ENCODE data around the gene KLC4.
"Not testable (repeated sequence)": the region's sequence is repeated elsewhere in the genome, so short reads cannot be mapped to it uniquely, and the experiment has no call there.

KLC4 gene

GRCh38 chr6:43076464-43077332 is 17.3 kb downstream of the KLC4 start:
- peak overlapping the region; percentile 97 for H3K4me3 ChIP-seq (ENCODE audit: low read length)
- H3K4me1 ChIP-seq (ENCODE audit: control insufficient read depth, low read depth, low read length): peaks cover 32% of the 10 kb centered on the region
- H3K27me3 ChIP-seq (ENCODE audit: control insufficient read depth, insufficient read depth, low read length): no peaks in the 10 kb centered on the region
- H3K9ac ChIP-seq (ENCODE audit: low read length): peak overlapping the region; percentile 88
- H3K36me3 ChIP-seq (ENCODE audit: control insufficient read depth, low read depth, low read length): no peaks in the 10 kb centered on the region
- peak overlapping the region; percentile 59 for H3K27ac ChIP-seq (ENCODE audit: low read length)
- no peaks in the 10 kb centered on the region for H3K9me3 ChIP-seq (ENCODE audit: control insufficient read depth, low read depth, low read length)

GRCh38 chr6:43077333-43077809 is 17.9 kb downstream of the KLC4 start:
- Histone ChIP-seq H3K4me3 (ENCODE audit: low read length) (peak overlapping the region; percentile 97), H3K9ac (ENCODE audit: low read length) (peak overlapping the region; percentile 88), H3K9me3 (ENCODE audit: control insufficient read depth, low read depth, low read length) (no peaks in the 10 kb centered on the region), H3K4me1 (ENCODE audit: control insufficient read depth, low read depth, low read length) (peaks cover 32% of the 10 kb centered on the region), H3K27me3 (ENCODE audit: control insufficient read depth, insufficient read depth, low read length) (no peaks in the 10 kb centered on the region), H3K36me3 (ENCODE audit: control insufficient read depth, low read depth, low read length) (no peaks in the 10 kb centered on the region), H3K27ac (ENCODE audit: low read length) (no peak overlapping the region)

- H3K4me3 ChIP-seq (ENCODE audit: low read length): peak overlapping the region; percentile 97
- no peaks in the 10 kb centered on the region for H3K9me3 ChIP-seq (ENCODE audit: control insufficient read depth, low read depth, low read length)
- peaks cover 32% of the 10 kb centered on the region for H3K4me1 ChIP-seq (ENCODE audit: control insufficient read depth, low read depth, low read length)
- H3K9ac ChIP-seq (ENCODE audit: low read length): no peak overlapping the region
- H3K36me3 ChIP-seq (ENCODE audit: control insufficient read depth, low read depth, low read length): no peaks in the 10 kb centered on the region
- no peak overlapping the region for H3K27ac ChIP-seq (ENCODE audit: low read length)
- H3K27me3 ChIP-seq (ENCODE audit: control insufficient read depth, insufficient read depth, low read length): no peaks in the 10 kb centered on the region
Measured at GRCh38 chr6:43077981-43078511, 18.6 kb downstream of the KLC4 start.

GRCh38 chr6:43078691-43079090 is 19.3 kb downstream of the KLC4 start:
- Histone ChIP-seq H3K9ac (ENCODE audit: low read length) (no peak overlapping the region), H3K4me1 (ENCODE audit: control insufficient read depth, low read depth, low read length) (peaks cover 32% of the 10 kb centered on the region)

GRCh38 chr6:43081043-43081442 is 21.6 kb downstream of the KLC4 start:
- Histone ChIP-seq H3K4me3 (ENCODE audit: low read length) (no peak overlapping the region), H3K27ac (ENCODE audit: low read length) (no peak overlapping the region), H3K9ac (ENCODE audit: low read length) (no peak overlapping the region), H3K27me3 (ENCODE audit: control insufficient read depth, insufficient read depth, low read length) (no peaks in the 10 kb centered on the region), H3K4me1 (ENCODE audit: control insufficient read depth, low read depth, low read length) (peaks cover 17% of the 10 kb centered on the region), H3K9me3 (ENCODE audit: control insufficient read depth, low read depth, low read length) (no peaks in the 10 kb centered on the region), H3K36me3 (ENCODE audit: control insufficient read depth, low read depth, low read length) (no peaks in the 10 kb centered on the region)

More at GRCh38 chr6:43078691-43079090, 19.3 kb downstream of the KLC4 start:
- no peaks in the 10 kb centered on the region for H3K27me3 ChIP-seq (ENCODE audit: control insufficient read depth, insufficient read depth, low read length)
- H3K36me3 ChIP-seq (ENCODE audit: control insufficient read depth, low read depth, low read length): no peaks in the 10 kb centered on the region
- H3K27ac ChIP-seq (ENCODE audit: low read length): no peak overlapping the region
- H3K4me3 ChIP-seq (ENCODE audit: low read length): no peak overlapping the region
- H3K9me3 ChIP-seq (ENCODE audit: control insufficient read depth, low read depth, low read length): no peaks in the 10 kb centered on the region

- not testable (repeated sequence) for H3K9ac ChIP-seq (ENCODE audit: low read length); H3K9me3 ChIP-seq (ENCODE audit: control insufficient read depth, low read depth, low read length); H3K4me3 ChIP-seq (ENCODE audit: low read length); H3K27ac ChIP-seq (ENCODE audit: low read length); H3K36me3 ChIP-seq (ENCODE audit: control insufficient read depth, low read depth, low read length); H3K27me3 ChIP-seq (ENCODE audit: control insufficient read depth, insufficient read depth, low read length)
- peaks cover 17% of the 10 kb centered on the region for H3K4me1 ChIP-seq (ENCODE audit: control insufficient read depth, low read depth, low read length)
Measured at GRCh38 chr6:43081922-43082321, 22.5 kb downstream of the KLC4 start.

- Histone ChIP-seq H3K4me1 (ENCODE audit: control insufficient read depth, low read depth, low read length) (peaks cover 8% of the 10 kb centered on the region), H3K27me3 (ENCODE audit: control insufficient read depth, insufficient read depth, low read length) (no peaks in the 10 kb centered on the region), H3K4me3 (ENCODE audit: low read length) (no peak overlapping the region), H3K36me3 (ENCODE audit: control insufficient read depth, low read depth, low read length) (no peaks in the 10 kb centered on the region), H3K9ac (ENCODE audit: low read length) (no peak overlapping the region), H3K27ac (ENCODE audit: low read length) (no peak overlapping the region), H3K9me3 (ENCODE audit: control insufficient read depth, low read depth, low read length) (no peaks in the 10 kb centered on the region)
Measured at GRCh38 chr6:43082806-43083655, 23.6 kb downstream of the KLC4 start.

- Histone ChIP-seq H3K27me3 (ENCODE audit: control insufficient read depth, insufficient read depth, low read length) (no peaks in the 10 kb centered on the region), H3K36me3 (ENCODE audit: control insufficient read depth, low read depth, low read length) (no peaks in the 10 kb centered on the region), H3K27ac (ENCODE audit: low read length) (no peak overlapping the region), H3K4me3 (ENCODE audit: low read length) (no peak overlapping the region), H3K9me3 (ENCODE audit: control insufficient read depth, low read depth, low read length) (no peaks in the 10 kb centered on the region), H3K4me1 (ENCODE audit: control insufficient read depth, low read depth, low read length) (peaks cover 26% of the 10 kb centered on the region), H3K9ac (ENCODE audit: low read length) (no peak overlapping the region)
Measured at GRCh38 chr6:43086022-43086658, 26.7 kb downstream of the KLC4 start.

GRCh38 chr6:43088654-43089056 is 29.2 kb downstream of the KLC4 start:
- H3K4me3 ChIP-seq (ENCODE audit: low read length): peak overlapping the region; percentile 46
- no peak overlapping the region for H3K9ac ChIP-seq (ENCODE audit: low read length)
- H3K27me3 ChIP-seq (ENCODE audit: control insufficient read depth, insufficient read depth, low read length): no peaks in the 10 kb centered on the region
- no peaks in the 10 kb centered on the region for H3K36me3 ChIP-seq (ENCODE audit: control insufficient read depth, low read depth, low read length)
- no peaks in the 10 kb centered on the region for H3K9me3 ChIP-seq (ENCODE audit: control insufficient read depth, low read depth, low read length)
- H3K27ac ChIP-seq (ENCODE audit: low read length): no peak overlapping the region
- H3K4me1 ChIP-seq (ENCODE audit: control insufficient read depth, low read depth, low read length): peaks cover 32% of the 10 kb centered on the region

GRCh38 chr6:43089467-43089866 is 30.0 kb downstream of the KLC4 start:
- H3K27me3 ChIP-seq (ENCODE audit: control insufficient read depth, insufficient read depth, low read length): no peaks in the 10 kb centered on the region
- no peaks in the 10 kb centered on the region for H3K9me3 ChIP-seq (ENCODE audit: control insufficient read depth, low read depth, low read length)
- H3K27ac ChIP-seq (ENCODE audit: low read length): peak overlapping the region; percentile 56
- peaks cover 38% of the 10 kb centered on the region for H3K4me1 ChIP-seq (ENCODE audit: control insufficient read depth, low read depth, low read length)
- H3K36me3 ChIP-seq (ENCODE audit: control insufficient read depth, low read depth, low read length): no peaks in the 10 kb centered on the region
- peak overlapping the region; percentile 46 for H3K4me3 ChIP-seq (ENCODE audit: low read length)
- H3K9ac ChIP-seq (ENCODE audit: low read length): peak overlapping the region; percentile 31
